ENCODE data around the gene KIAA1755.

The KIAA1755 gene

DNA sequence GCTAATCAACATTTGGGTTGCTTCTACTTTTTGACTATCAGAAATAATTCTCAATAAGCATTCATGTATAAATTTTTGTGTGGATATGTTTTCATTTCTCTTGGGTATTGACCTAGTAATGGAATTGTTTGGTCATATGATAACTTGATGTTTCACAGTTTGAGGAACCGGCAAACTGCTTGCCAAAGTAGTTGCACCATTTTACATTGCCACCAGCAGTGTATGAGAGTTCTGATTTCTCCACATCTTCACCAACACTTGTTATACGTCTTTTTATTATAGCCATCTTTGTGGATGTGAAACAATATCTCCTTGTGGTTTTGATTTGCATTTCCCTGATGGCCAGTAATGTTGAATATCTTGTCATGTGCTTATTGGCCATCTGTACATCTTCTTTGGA, 52.9 kb downstream of the KIAA1755 start:
- Histone ChIP-seq H3K36me3 (replicated peaks; ENCODE audit: low read depth, low read length) (no peaks in the 10 kb centered on the region), H2AFZ (ENCODE audit: low read depth, low read length) (no peak overlapping the region), H3K4me1 (ENCODE audit: low read length) (no peaks in the 10 kb centered on the region), H3K79me2 (ENCODE audit: low read length) (no peaks in the 10 kb centered on the region), H3K9ac (ENCODE audit: low read length) (no peak overlapping the region), H3K27ac (ENCODE audit: low read length) (no peak overlapping the region), H3K27me3 (ENCODE audit: low read depth, low read length) (peaks cover 37% of the 10 kb centered on the region), H3K4me3 (ENCODE audit: low read length) (no peak overlapping the region), H3K9me3 (ENCODE audit: insufficient read depth, low read length) (no peaks in the 10 kb centered on the region), H4K20me1 (ENCODE audit: insufficient read depth, low read length) (no peaks in the 10 kb centered on the region), H3K4me2 (ENCODE audit: low read length) (no peak overlapping the region)
- TF ChIP-seq EZH2phosphoT487 (IDR thresholded peaks at IDR 0.05; ENCODE audit: low read depth) = no peak
- TF ChIP-seq, protein P1, sequence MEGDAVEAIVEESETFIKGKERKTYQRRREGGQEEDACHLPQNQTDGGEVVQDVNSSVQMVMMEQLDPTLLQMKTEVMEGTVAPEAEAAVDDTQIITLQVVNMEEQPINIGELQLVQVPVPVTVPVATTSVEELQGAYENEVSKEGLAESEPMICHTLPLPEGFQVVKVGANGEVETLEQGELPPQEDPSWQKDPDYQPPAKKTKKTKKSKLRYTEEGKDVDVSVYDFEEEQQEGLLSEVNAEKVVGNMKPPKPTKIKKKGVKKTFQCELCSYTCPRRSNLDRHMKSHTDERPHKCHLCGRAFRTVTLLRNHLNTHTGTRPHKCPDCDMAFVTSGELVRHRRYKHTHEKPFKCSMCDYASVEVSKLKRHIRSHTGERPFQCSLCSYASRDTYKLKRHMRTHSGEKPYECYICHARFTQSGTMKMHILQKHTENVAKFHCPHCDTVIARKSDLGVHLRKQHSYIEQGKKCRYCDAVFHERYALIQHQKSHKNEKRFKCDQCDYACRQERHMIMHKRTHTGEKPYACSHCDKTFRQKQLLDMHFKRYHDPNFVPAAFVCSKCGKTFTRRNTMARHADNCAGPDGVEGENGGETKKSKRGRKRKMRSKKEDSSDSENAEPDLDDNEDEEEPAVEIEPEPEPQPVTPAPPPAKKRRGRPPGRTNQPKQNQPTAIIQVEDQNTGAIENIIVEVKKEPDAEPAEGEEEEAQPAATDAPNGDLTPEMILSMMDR (IDR thresholded peaks at IDR 0.05; ENCODE audit: low read depth, low read length) = no peak

DNA sequence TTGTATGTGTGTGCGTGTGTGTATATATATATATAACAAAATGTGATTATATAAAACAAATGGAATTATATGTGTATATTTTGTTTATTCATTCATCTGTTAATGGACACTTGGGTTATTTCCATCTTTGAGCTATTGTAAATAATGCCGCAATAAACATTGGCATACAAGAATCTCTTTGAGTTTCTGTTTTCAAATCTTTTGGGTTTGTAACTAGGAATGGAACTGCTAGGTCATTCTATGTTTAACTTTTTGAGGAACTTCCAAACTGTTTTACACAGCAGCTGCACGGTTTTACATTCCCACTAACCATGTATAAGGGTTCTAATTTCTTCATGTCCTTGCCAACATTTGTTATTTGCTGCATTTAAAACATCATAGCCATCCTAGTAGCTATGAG, 55.5 kb downstream of the KIAA1755 start:
- Histone ChIP-seq H3K9me3 (ENCODE audit: insufficient read depth, low read length) (no peaks in the 10 kb centered on the region), H3K9ac (ENCODE audit: low read length) (no peak overlapping the region), H4K20me1 (ENCODE audit: insufficient read depth, low read length) (no peaks in the 10 kb centered on the region)

DNA sequence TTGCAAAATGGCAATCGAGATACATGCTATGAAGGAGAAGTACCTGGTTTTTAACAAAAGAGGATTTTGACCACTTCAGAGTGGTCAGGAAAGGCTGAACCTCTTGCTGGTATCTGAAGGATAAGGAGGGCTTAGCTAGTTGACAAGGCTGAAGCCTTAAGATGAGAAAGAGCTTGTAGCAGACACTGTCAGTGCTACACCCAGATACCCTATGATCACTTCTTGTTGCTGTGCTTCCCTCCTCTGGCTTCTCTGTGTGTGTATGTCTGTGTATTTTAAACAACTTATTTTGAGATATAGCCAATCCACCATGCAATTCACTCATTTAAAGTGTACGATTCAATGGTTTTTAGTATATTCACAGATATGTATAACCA, 56.6 kb downstream of the KIAA1755 start:
- no peaks in the 10 kb centered on the region for H3K36me3 ChIP-seq (replicated peaks; ENCODE audit: low read depth, low read length)
- no peak overlapping the region for H3K27ac ChIP-seq (ENCODE audit: low read length)
- no peaks in the 10 kb centered on the region for H3K9me3 ChIP-seq (ENCODE audit: insufficient read depth, low read length)
- no peak overlapping the region for H3K9ac ChIP-seq (ENCODE audit: low read length)
- H3K4me3 ChIP-seq (ENCODE audit: low read length) = no peak overlapping the region
- no peak overlapping the region for H3K4me2 ChIP-seq (ENCODE audit: low read length)
- no peaks in the 10 kb centered on the region for H3K79me2 ChIP-seq (ENCODE audit: low read length)
- TF ChIP-seq EZH2phosphoT487 (IDR thresholded peaks at IDR 0.05; ENCODE audit: low read depth) = no peak
- TF ChIP-seq, protein P1 (IDR thresholded peaks at IDR 0.05; ENCODE audit: low read depth, low read length) = no peak; the same call in 1 of the 2 replicates
- H4K20me1 ChIP-seq (ENCODE audit: insufficient read depth, low read length) = no peaks in the 10 kb centered on the region
- H3K4me1 ChIP-seq (ENCODE audit: low read length) = no peaks in the 10 kb centered on the region
- H3K27me3 ChIP-seq (ENCODE audit: low read depth, low read length) = peaks cover 37% of the 10 kb centered on the region
- no peak overlapping the region for H2AFZ ChIP-seq (ENCODE audit: low read depth, low read length)

More for the DNA sequence above, 55.5 kb downstream of the KIAA1755 start:
- Histone ChIP-seq H3K27me3 (ENCODE audit: low read depth, low read length) (peaks cover 37% of the 10 kb centered on the region), H3K27ac (ENCODE audit: low read length) (no peak overlapping the region), H3K4me1 (ENCODE audit: low read length) (no peaks in the 10 kb centered on the region), H3K4me3 (ENCODE audit: low read length) (no peak overlapping the region), H3K79me2 (ENCODE audit: low read length) (no peaks in the 10 kb centered on the region), H3K36me3 (replicated peaks; ENCODE audit: low read depth, low read length) (no peaks in the 10 kb centered on the region), H3K4me2 (ENCODE audit: low read length) (no peak overlapping the region), H2AFZ (ENCODE audit: low read depth, low read length) (no peak overlapping the region)
- TF ChIP-seq, protein P1 (IDR thresholded peaks at IDR 0.05; ENCODE audit: low read depth, low read length) = no peak
- TF ChIP-seq EZH2phosphoT487 (IDR thresholded peaks at IDR 0.05; ENCODE audit: low read depth) = no peak

DNA sequence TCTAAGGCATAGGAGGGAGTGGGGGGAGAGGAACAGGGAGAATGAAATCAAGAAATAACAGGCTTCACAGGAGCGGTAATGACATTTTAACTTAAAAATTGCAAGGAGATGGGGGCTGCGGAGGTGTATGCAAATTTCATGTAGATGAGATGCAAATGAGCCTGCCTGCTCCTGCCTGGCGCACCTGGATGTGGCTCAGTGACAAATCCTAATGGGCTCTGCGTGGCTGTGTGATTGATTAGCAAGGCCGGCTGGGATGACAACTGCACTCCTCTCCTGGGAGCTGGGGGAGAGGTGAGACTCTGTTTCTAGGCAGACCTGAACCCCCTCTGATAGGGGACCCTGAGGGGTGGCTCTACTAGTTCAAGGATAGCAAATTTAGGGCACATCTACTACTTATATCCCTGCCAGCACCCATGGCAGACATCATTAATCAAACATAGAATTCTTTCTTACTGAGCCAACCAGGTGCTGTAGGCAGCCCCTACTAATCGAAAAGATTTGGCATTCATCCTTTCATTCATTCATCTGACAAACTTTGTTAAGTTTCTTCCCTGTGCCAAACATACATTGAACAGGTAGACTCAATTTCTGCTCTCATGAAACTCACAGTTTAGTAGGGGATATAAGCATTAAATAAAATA, 57.1 kb downstream of the KIAA1755 start:
- no peaks in the 10 kb centered on the region for H3K9me3 ChIP-seq (ENCODE audit: insufficient read depth, low read length)
- H3K36me3 ChIP-seq (replicated peaks; ENCODE audit: low read depth, low read length) = no peaks in the 10 kb centered on the region
- no peaks in the 10 kb centered on the region for H3K4me1 ChIP-seq (ENCODE audit: low read length)
- H4K20me1 ChIP-seq (ENCODE audit: insufficient read depth, low read length) = no peaks in the 10 kb centered on the region
- H3K27ac ChIP-seq (ENCODE audit: low read length) = no peak overlapping the region
- H3K79me2 ChIP-seq (ENCODE audit: low read length) = no peaks in the 10 kb centered on the region
- no peak overlapping the region for H3K9ac ChIP-seq (ENCODE audit: low read length)
- no peak for TF ChIP-seq EZH2phosphoT487 (IDR thresholded peaks at IDR 0.05; ENCODE audit: low read depth)
- TF ChIP-seq, protein P1 (IDR thresholded peaks at IDR 0.05; ENCODE audit: low read depth, low read length) = no peak
- H3K4me3 ChIP-seq (ENCODE audit: low read length) = no peak overlapping the region
- H3K4me2 ChIP-seq (ENCODE audit: low read length) = no peak overlapping the region
- no peak overlapping the region for H2AFZ ChIP-seq (ENCODE audit: low read depth, low read length)
- peaks cover 36% of the 10 kb centered on the region for H3K27me3 ChIP-seq (ENCODE audit: low read depth, low read length)
